Liver (tissue), 9 donors: Measurements from ENCODE around the gene UBALD2. TPM values are rescaled to one million over a fixed set of nuclear protein-coding genes. Genes with fewer than 3 reads are reported as not detected.

Source experiments
- DNase-seq: peaks from one replicate; pipeline ENCODE4 v3.0.0-alpha.2; 2017; ENCODE audit warnings: low spot score
- H3K27ac ChIP-seq, 2 donors: one replicate each; pipeline ENCODE4 v1.7.0; 2013; ENCODE audit warnings: inconsistent platforms in 2 of 2, low read length in 2 of 2, control low read depth in 1 of 2, low read depth in 1 of 2, mild to moderate bottlenecking in 1 of 2
- H3K27me3 ChIP-seq, 4 donors: one replicate each; pipeline versions ENCODE4 v1.6.1 to v1.7.0; 2013; ENCODE audit warnings: low read length in 3 of 4, inconsistent platforms in 1 of 4, mild to moderate bottlenecking in 1 of 4, moderate library complexity in 1 of 4; ENCODE audit not compliant: control insufficient read depth in 4 of 4, insufficient read depth in 4 of 4
- H3K36me3 ChIP-seq, 4 donors: one replicate each; pipeline versions ENCODE4 v1.6.1 to v1.7.0; 2013; ENCODE audit warnings: low read length in 3 of 4, mild to moderate bottlenecking in 3 of 4, low read depth in 1 of 4, moderate library complexity in 1 of 4; ENCODE audit not compliant: control insufficient read depth in 4 of 4, insufficient read depth in 3 of 4
- H3K4me1 ChIP-seq, 4 donors: one replicate each; pipeline versions ENCODE4 v1.6.1 to v1.7.0; 2013; ENCODE audit warnings: low read length in 3 of 4, mild to moderate bottlenecking in 3 of 4, moderate library complexity in 1 of 4; ENCODE audit not compliant: control insufficient read depth in 4 of 4, insufficient read depth in 4 of 4
- H3K4me3 ChIP-seq, 3 donors: one replicate each; pipeline versions ENCODE4 v1.6.1 to v1.7.0; 2013; ENCODE audit warnings: low read length in 3 of 3, control low read depth in 1 of 3, low read depth in 1 of 3, mild to moderate bottlenecking in 1 of 3
- H3K9ac ChIP-seq, 2 donors: one replicate each; pipeline ENCODE4 v1.7.0; 2013; ENCODE audit warnings: low read length in 2 of 2, mild to moderate bottlenecking in 2 of 2, moderate library complexity in 2 of 2, control low read depth in 1 of 2, low read depth in 1 of 2
- H3K9me3 ChIP-seq, 4 donors: one replicate each; pipeline versions ENCODE4 v1.6.1 to v1.7.0; 2013; ENCODE audit warnings: low read length in 3 of 4; ENCODE audit not compliant: control insufficient read depth in 4 of 4
- ATF3 ChIP-seq: IDR thresholded peaks from 2 replicates; pipeline ENCODE4 v1.6.1; 2016; ENCODE audit warnings: antibody characterized with exemption
- CTCF ChIP-seq: fragments of 150-350 bp; IDR thresholded peaks from 2 replicates; pipeline ENCODE4 v1.5.1; 2017; ENCODE audit warnings: improper control_type of control experiment, low read depth, low read length; ENCODE audit not compliant: missing input control
- EGR1 ChIP-seq, 2 donors: IDR thresholded peaks; 2 replicates each; pipeline ENCODE4 v1.6.1; 2016 to 2018; ENCODE audit warnings: antibody characterized with exemption in 2 of 2, low read depth in 2 of 2
- FOXA1 ChIP-seq: IDR thresholded peaks from 2 replicates; pipeline ENCODE4 v1.6.1; 2016; ENCODE audit warnings: antibody characterized with exemption
- FOXA2 ChIP-seq: IDR thresholded peaks from 2 replicates; pipeline ENCODE4 v1.6.1; 2016; ENCODE audit warnings: antibody characterized with exemption
- GABPA ChIP-seq, 2 donors: IDR thresholded peaks in 1 of 2; conservative IDR thresholded peaks in 1 of 2; 2 replicates each; pipeline ENCODE4 v1.6.1; 2016; ENCODE audit warnings: antibody characterized with exemption in 2 of 2, mild to moderate bottlenecking in 1 of 2, moderate library complexity in 1 of 2
- HNF4A ChIP-seq, 2 donors: conservative IDR thresholded peaks; 2 replicates each; pipeline ENCODE4 v1.6.1; 2016; ENCODE audit warnings: antibody characterized with exemption in 2 of 2, mild to moderate bottlenecking in 2 of 2
- HNF4G ChIP-seq: IDR thresholded peaks from 2 replicates; pipeline ENCODE4 v1.6.1; 2016; ENCODE audit warnings: antibody characterized with exemption
- JUND ChIP-seq, 2 donors: IDR thresholded peaks; 2 replicates each; pipeline ENCODE4 v1.6.1; 2016; ENCODE audit warnings: antibody characterized with exemption in 2 of 2
- MAX ChIP-seq: IDR thresholded peaks from 2 replicates; pipeline ENCODE4 v1.6.1; 2016; ENCODE audit warnings: antibody characterized with exemption
- NR2F2 ChIP-seq: IDR thresholded peaks from 2 replicates; pipeline ENCODE4 v1.6.1; 2016; ENCODE audit warnings: antibody characterized with exemption
- RAD21 ChIP-seq, 2 donors: IDR thresholded peaks; 2 replicates each; pipeline ENCODE4 v1.6.1; 2016; ENCODE audit warnings: antibody characterized with exemption in 2 of 2, mild to moderate bottlenecking in 2 of 2
- REST ChIP-seq: IDR thresholded peaks from 2 replicates; pipeline ENCODE4 v1.6.1; 2016; ENCODE audit warnings: antibody characterized with exemption, mild to moderate bottlenecking
- RXRA ChIP-seq, 2 donors: IDR thresholded peaks; 2 replicates each; pipeline ENCODE4 v1.6.1; 2017 to 2018; ENCODE audit warnings: antibody characterized with exemption in 2 of 2, mild to moderate bottlenecking in 1 of 2
- SP1 ChIP-seq: IDR thresholded peaks from 2 replicates; pipeline ENCODE4 v1.6.1; 2018; ENCODE audit warnings: antibody characterized with exemption, mild to moderate bottlenecking
- TAF1 ChIP-seq: conservative IDR thresholded peaks from 2 replicates; pipeline ENCODE4 v1.6.1; 2016; ENCODE audit warnings: antibody characterized with exemption, mild to moderate bottlenecking
- YY1 ChIP-seq: IDR thresholded peaks from 2 replicates; pipeline ENCODE4 v1.6.1; 2016; ENCODE audit warnings: antibody characterized with exemption, mild to moderate bottlenecking
- ZBTB33 ChIP-seq: IDR thresholded peaks from 2 replicates; pipeline ENCODE4 v1.6.1; 2016; ENCODE audit warnings: antibody characterized with exemption
- WGBS: extraction: QIAGEN DNeasy Blood & Tissue Kit; methylation state at CpG from one replicate; pipeline ENCODE4 v1.1.7; 2013; 5-methylcytosine and 5-hydroxymethylcytosine counted together
- polyA plus RNA-seq, 2 donors: library from polyadenylated mRNA; stranded (reverse) in 1 of 2; unstranded in 1 of 2; fragments of 200-250 nt in 1 of 2; fragments of >200 nt in 1 of 2; fragmentation: Nextera tagmentation in 1 of 2; extraction: Ambion mirVana in 1 of 2; gene quantifications; one replicate each; pipeline versions ENCODE4 v1.2.1 to v1.2.3, GENCODE V29; 2013 to 2015
- total RNA-seq, 2 donors: library from RNA; depleted of rRNA; stranded (reverse); fragments of >200 nt; gene quantifications; one replicate each; pipeline ENCODE4 v1.2.3, GENCODE V29; 2014
- donor health status: healthy.
- donor health status: healthy.
- donor health status: healthy.
- donor health status: healthy.
- donor health status: healthy.

The UBALD2 gene
- total and polyA plus RNA-seq, 4 donors, result 1.4 to 6.5 (median 3.6) TPM

- Histone ChIP-seq H3K4me1 (peaks cover 2 to 16% (median 6%) of the 10 kb centered on the region in 4 donors), H3K27ac (no peak overlapping the region), H3K36me3 (peaks cover 0 to 1% (median 0%) of the 10 kb centered on the region in 4 donors), H3K4me3 (no peak overlapping the region), H3K9ac (no peak overlapping the region), H3K9me3 (no peaks in the 10 kb centered on the region), H3K27me3 (no peaks in the 10 kb centered on the region)
- WGBS, result 96% methylated on average over 19 of the region's 19 CpGs
- TF ChIP-seq ATF3 (no peak), HNF4A (conservative IDR thresholded peaks at IDR 0.05) (no peak), GABPA (IDR thresholded peaks at IDR 0.05 in 1 of 2, conservative IDR thresholded peaks at IDR 0.05 in 1 of 2) (no peak), SP1 (no peak), MAX (no peak), RXRA (IDR thresholded peaks at IDR 0.05) (no peak), EGR1 (IDR thresholded peaks at IDR 0.05; ENCODE audit: low read depth in 2 of 2) (no peak), NR2F2 (no peak), ZBTB33 (no peak), REST (no peak), FOXA1 (no peak), HNF4G (no peak), CTCF (no peak), YY1 (no peak), RAD21 (IDR thresholded peaks at IDR 0.05) (no peak), FOXA2 (no peak), JUND (IDR thresholded peaks at IDR 0.05) (no peak), TAF1 (no peak)
- no peak for DNase-seq
Measured at GRCh38 chr17:76276461-76277299, 11.5 kb downstream of the UBALD2 start.
